ENCODE measurements around the gene CYP27C1.
"Not testable (repeated sequence)": the region's sequence is repeated elsewhere in the genome, so short reads cannot be mapped to it uniquely, and the experiment has no call there.

DNA sequence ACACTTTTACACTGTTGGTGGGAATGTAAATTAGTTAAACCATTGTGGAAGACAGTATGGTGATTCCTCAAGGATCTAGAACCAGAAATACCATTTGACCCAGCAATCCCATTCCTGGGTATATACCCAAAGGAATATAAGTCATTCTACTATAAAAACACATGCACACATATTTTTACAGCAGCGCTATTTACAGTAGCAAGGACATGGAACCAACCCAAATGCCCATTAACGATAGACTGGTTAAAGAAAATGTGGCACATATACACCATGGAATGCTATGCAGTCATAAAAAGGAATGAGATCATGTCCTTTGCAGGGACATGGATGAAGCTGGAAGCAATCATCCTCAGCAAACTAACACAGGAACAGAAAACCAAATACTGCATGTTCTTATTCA, 5.9 kb downstream of the CYP27C1 start:
- TF ChIP-seq, protein P1, sequence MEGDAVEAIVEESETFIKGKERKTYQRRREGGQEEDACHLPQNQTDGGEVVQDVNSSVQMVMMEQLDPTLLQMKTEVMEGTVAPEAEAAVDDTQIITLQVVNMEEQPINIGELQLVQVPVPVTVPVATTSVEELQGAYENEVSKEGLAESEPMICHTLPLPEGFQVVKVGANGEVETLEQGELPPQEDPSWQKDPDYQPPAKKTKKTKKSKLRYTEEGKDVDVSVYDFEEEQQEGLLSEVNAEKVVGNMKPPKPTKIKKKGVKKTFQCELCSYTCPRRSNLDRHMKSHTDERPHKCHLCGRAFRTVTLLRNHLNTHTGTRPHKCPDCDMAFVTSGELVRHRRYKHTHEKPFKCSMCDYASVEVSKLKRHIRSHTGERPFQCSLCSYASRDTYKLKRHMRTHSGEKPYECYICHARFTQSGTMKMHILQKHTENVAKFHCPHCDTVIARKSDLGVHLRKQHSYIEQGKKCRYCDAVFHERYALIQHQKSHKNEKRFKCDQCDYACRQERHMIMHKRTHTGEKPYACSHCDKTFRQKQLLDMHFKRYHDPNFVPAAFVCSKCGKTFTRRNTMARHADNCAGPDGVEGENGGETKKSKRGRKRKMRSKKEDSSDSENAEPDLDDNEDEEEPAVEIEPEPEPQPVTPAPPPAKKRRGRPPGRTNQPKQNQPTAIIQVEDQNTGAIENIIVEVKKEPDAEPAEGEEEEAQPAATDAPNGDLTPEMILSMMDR (IDR thresholded peaks at IDR 0.05; ENCODE audit: insufficient read depth, low read depth, low read length) = not testable (repeated sequence)
- not testable (repeated sequence) for TF ChIP-seq EZH2 (IDR thresholded peaks at IDR 0.05; ENCODE audit: insufficient read depth, low read length)

All from astrocyte (in vitro differentiated cells and primary cell).